ENCODE results near the gene MARK2. TPM values are rescaled to one million over a fixed set of nuclear protein-coding genes. Genes with fewer than 3 reads are reported as not detected.

Gene MARK2
- total RNA-seq, 1 donor from 2014 or later: 25.4 TPM

DNA sequence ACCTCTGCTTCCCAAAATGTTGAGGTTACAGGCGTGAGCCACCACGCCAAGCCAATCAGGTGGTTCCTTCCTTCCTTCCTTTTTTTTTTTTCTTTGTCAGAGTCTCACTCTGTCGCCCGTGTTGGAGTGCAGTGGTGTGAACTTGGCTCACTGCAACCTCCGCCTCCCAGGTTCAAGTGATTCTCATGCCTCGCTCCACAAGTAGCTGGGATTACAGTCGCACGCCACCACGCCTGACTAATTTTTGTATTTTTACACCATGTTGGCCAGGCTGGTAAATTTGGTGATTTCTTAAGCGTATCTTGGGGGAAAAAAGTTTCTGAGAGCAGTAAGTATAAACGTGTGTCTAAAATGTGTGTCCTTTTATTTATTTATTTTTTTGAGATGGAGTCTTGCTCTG, 43.8 kb upstream of the MARK2 start:
- no peak overlapping the region for H3K9ac ChIP-seq
- no peaks in the 10 kb centered on the region for H3K9me3 ChIP-seq (ENCODE audit: low read depth)
- H3K36me3 ChIP-seq: no peaks in the 10 kb centered on the region
- no peak overlapping the region for H2AFZ ChIP-seq (replicated peaks)
- H3K4me2 ChIP-seq: no peak overlapping the region
- H4K20me1 ChIP-seq (ENCODE audit: low read depth): no peaks in the 10 kb centered on the region
- H3K27ac ChIP-seq: no peak overlapping the region
- H3K4me3 ChIP-seq: no peak overlapping the region
- H3K4me1 Mint-ChIP-seq: no peaks in the 10 kb centered on the region
- peaks cover 8% of the 10 kb centered on the region for H3K4me1 ChIP-seq
- H3K27me3 Mint-ChIP-seq (ENCODE audit: insufficient read depth, low read depth): peaks cover 3% of the 10 kb centered on the region
- H3K27me3 ChIP-seq: no peaks in the 10 kb centered on the region
- peaks cover 5% of the 10 kb centered on the region for H3K36me3 Mint-ChIP-seq
- no peak overlapping the region for H3K27ac Mint-ChIP-seq
- peaks cover 11% of the 10 kb centered on the region for H3K9me3 Mint-ChIP-seq
- TF ChIP-seq EZH2 (IDR thresholded peaks at IDR 0.05) (no peak), CTCF (IDR thresholded peaks at IDR 0.05) (no peak), EZH2phosphoT487 (IDR thresholded peaks at IDR 0.05) (no peak)
- H3F3A ChIP-seq (ENCODE audit: low read depth): peaks cover 6% of the 10 kb centered on the region
- H3K79me2 ChIP-seq (ENCODE audit: low read depth): no peaks in the 10 kb centered on the region
- no peak overlapping the region for H3K4me3 Mint-ChIP-seq
- DNase-seq (ENCODE audit: low spot score): no peak

DNA sequence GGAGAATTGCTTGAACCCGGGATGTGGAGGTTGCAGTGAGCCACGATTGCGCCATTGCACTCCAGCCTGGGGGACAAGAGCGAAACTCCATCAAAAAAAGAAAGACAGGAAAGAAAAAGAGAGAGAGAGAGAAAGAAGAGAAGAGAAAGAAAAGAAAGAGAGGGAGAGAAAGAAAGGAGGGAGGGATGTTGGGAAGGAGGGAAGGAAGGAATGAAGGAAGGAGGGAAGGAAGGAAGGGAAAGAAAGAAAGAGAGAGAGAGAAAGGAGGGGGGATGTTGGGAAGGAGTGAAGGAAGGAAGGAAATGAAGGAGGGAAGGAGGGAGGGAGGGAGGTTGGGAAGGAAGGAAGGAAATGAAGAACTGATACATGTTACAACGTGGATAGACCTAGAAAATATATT, 38.0 kb upstream of the MARK2 start:
- Mint-ChIP-seq H3K4me1 (peaks cover 6% of the 10 kb centered on the region), H3K36me3 (peaks cover 9% of the 10 kb centered on the region), H3K4me3 (no peak overlapping the region), H3K9me3 (peaks cover 7% of the 10 kb centered on the region), H3K27ac (no peak overlapping the region), H3K27me3 (ENCODE audit: insufficient read depth, low read depth) (peaks cover 6% of the 10 kb centered on the region)
- no peak overlapping the region for H3K4me2 ChIP-seq
- no peaks in the 10 kb centered on the region for H4K20me1 ChIP-seq (ENCODE audit: low read depth)
- no peak overlapping the region for H3K4me3 ChIP-seq
- no peak overlapping the region for H2AFZ ChIP-seq (replicated peaks)
- H3K9ac ChIP-seq: no peak overlapping the region
- no peaks in the 10 kb centered on the region for H3K27me3 ChIP-seq
- no peaks in the 10 kb centered on the region for H3F3A ChIP-seq (ENCODE audit: low read depth)
- no peaks in the 10 kb centered on the region for H3K79me2 ChIP-seq (ENCODE audit: low read depth)
- no peak for DNase-seq (ENCODE audit: low spot score)
- H3K9me3 ChIP-seq (ENCODE audit: low read depth): no peaks in the 10 kb centered on the region
- no peaks in the 10 kb centered on the region for H3K36me3 ChIP-seq
- no peaks in the 10 kb centered on the region for H3K4me1 ChIP-seq
- no peak overlapping the region for H3K27ac ChIP-seq
- TF ChIP-seq CTCF (IDR thresholded peaks at IDR 0.05) (no peak), EZH2phosphoT487 (IDR thresholded peaks at IDR 0.05) (no peak), EZH2 (IDR thresholded peaks at IDR 0.05) (no peak)

- H3K9me3 Mint-ChIP-seq: peaks cover 4% of the 10 kb centered on the region
These were observed 36.1 kb upstream of the MARK2 start for GRCh38 chr11:63802637-63803414.

More at GRCh38 chr11:63802637-63803414, 36.1 kb upstream of the MARK2 start:
- Histone ChIP-seq H3K4me3 (no peak overlapping the region), H3K27ac (no peak overlapping the region), H3K36me3 (no peaks in the 10 kb centered on the region), H3K9ac (no peak overlapping the region), H3K4me1 (no peaks in the 10 kb centered on the region), H3K27me3 (no peaks in the 10 kb centered on the region), H2AFZ (replicated peaks) (no peak overlapping the region), H3K9me3 (ENCODE audit: low read depth) (no peaks in the 10 kb centered on the region), H3K4me2 (no peak overlapping the region), H3K79me2 (ENCODE audit: low read depth) (no peaks in the 10 kb centered on the region), H3F3A (ENCODE audit: low read depth) (no peaks in the 10 kb centered on the region), H4K20me1 (ENCODE audit: low read depth) (no peaks in the 10 kb centered on the region)
- TF ChIP-seq EZH2phosphoT487 (IDR thresholded peaks at IDR 0.05): no peak
- no peak for TF ChIP-seq EZH2 (IDR thresholded peaks at IDR 0.05)
- no peak for TF ChIP-seq CTCF (IDR thresholded peaks at IDR 0.05)
- no peak for DNase-seq (ENCODE audit: low spot score)
- peaks cover 6% of the 10 kb centered on the region for H3K36me3 Mint-ChIP-seq
- H3K4me1 Mint-ChIP-seq: peaks cover 6% of the 10 kb centered on the region
- no peak overlapping the region for H3K27ac Mint-ChIP-seq
- no peak overlapping the region for H3K4me3 Mint-ChIP-seq
- peaks cover 3% of the 10 kb centered on the region for H3K27me3 Mint-ChIP-seq (ENCODE audit: insufficient read depth, low read depth)
